AG09309 (cell line): ENCODE measurements around the gene DIAPH3.

Source experiments
- DNase-seq: peaks from one replicate; pipeline ENCODE4 v3.0.0-alpha.2; 2010; ENCODE audit warnings: low read depth
- H3K4me3 ChIP-seq: 2 replicates; pipeline ENCODE4 v1.5.1; 2011; ENCODE audit warnings: mild to moderate bottlenecking, low read depth, low read length, moderate library complexity; ENCODE audit not compliant: control insufficient read depth
- TF ChIP-seq, protein P1 (sequence below): IDR thresholded peaks from 2 replicates; pipeline ENCODE4 v1.5.1; 2011; ENCODE audit warnings: mild to moderate bottlenecking, low read depth, low read length, inconsistent platforms; ENCODE audit not compliant: insufficient read depth, control insufficient read depth; ENCODE audit errors: missing control alignments

The DIAPH3 gene

GRCh38 chr13:59728896-59729545 is 434.7 kb downstream of the DIAPH3 start:
- TF ChIP-seq, protein P1, sequence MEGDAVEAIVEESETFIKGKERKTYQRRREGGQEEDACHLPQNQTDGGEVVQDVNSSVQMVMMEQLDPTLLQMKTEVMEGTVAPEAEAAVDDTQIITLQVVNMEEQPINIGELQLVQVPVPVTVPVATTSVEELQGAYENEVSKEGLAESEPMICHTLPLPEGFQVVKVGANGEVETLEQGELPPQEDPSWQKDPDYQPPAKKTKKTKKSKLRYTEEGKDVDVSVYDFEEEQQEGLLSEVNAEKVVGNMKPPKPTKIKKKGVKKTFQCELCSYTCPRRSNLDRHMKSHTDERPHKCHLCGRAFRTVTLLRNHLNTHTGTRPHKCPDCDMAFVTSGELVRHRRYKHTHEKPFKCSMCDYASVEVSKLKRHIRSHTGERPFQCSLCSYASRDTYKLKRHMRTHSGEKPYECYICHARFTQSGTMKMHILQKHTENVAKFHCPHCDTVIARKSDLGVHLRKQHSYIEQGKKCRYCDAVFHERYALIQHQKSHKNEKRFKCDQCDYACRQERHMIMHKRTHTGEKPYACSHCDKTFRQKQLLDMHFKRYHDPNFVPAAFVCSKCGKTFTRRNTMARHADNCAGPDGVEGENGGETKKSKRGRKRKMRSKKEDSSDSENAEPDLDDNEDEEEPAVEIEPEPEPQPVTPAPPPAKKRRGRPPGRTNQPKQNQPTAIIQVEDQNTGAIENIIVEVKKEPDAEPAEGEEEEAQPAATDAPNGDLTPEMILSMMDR = no peak

GRCh38 chr13:59721926-59722910 is 441.5 kb downstream of the DIAPH3 start:
- H3K4me3 ChIP-seq = no peak overlapping the region
- no peak for DNase-seq
- TF ChIP-seq, protein P1 = no peak

More at GRCh38 chr13:59728896-59729545, 434.7 kb downstream of the DIAPH3 start:
- no peak for DNase-seq
- H3K4me3 ChIP-seq = no peak overlapping the region

- H3K4me3 ChIP-seq = no peak overlapping the region
- TF ChIP-seq, protein P1 = no peak
- no peak for DNase-seq
Observed at GRCh38 chr13:59715611-59716010, 448.1 kb downstream of the DIAPH3 start.

- TF ChIP-seq, protein P1 = no peak
- DNase-seq = no peak
- no peak overlapping the region for H3K4me3 ChIP-seq
Observed at GRCh38 chr13:59710996-59711701, 452.6 kb downstream of the DIAPH3 start.

- TF ChIP-seq, protein P1 = no peak
- no peak overlapping the region for H3K4me3 ChIP-seq
- DNase-seq = no peak
Observed at GRCh38 chr13:59710416-59710815, 453.3 kb downstream of the DIAPH3 start.
